GM23248 (cell line): ENCODE results near the gene WASHC2A.
"Not testable (repeated sequence)": the region's sequence is repeated elsewhere in the genome, so short reads cannot be mapped to it uniquely, and the experiment has no call there.

Experiments
- EZH2 ChIP-seq: fragments of 200-600 bp; sonication (generic); IDR thresholded peaks from 2 replicates; pipeline ENCODE4 v1.6.1; 2018; ENCODE audit warnings: antibody characterized with exemption, mild to moderate bottlenecking; ENCODE audit not compliant: insufficient read depth, poor library complexity, severe bottlenecking
- EZH2phosphoT487 ChIP-seq: fragments of 200-600 bp; sonication (generic); IDR thresholded peaks from 2 replicates; pipeline ENCODE4 v1.6.1; 2018; ENCODE audit warnings: antibody characterized with exemption, moderate library complexity, mild to moderate bottlenecking, low read depth; ENCODE audit not compliant: insufficient read depth

DNA sequence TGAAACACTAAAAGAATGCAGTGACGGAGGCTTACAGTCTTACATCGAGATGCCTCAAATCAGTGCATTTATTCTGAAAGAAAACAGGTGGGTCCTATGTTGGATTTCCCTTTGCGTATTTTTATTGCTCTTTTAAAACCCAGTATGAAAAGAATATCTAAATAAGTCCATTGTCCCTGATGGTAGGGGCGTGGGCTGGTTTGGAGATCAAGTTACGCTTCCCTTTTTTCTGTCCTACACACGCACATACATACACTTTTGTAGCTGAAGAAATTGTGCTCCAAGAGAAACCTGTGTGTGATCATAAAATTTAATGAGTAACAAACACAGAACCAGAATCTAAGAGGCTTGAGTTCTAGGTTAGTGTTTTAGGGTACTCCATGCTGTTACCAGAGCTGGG is 64.6 kb downstream of the WASHC2A start:
- TF ChIP-seq EZH2, EZH2phosphoT487: not testable (repeated sequence)
